HEK293 (cell line): Measurements from ENCODE around the gene RPS21.

ENCODE experiments used
- CTCF ChIA-PET: fragments of 350-600 bp; formaldehyde crosslinking; extraction: SDS; loops from one replicate; lab custom pipeline; 2021; ENCODE audit warnings: antibody characterized with exemption; lab: Yijun Ruan, JAX
- POLR2A ChIA-PET: fragments of 300-600 bp; formaldehyde crosslinking; extraction: SDS; loops from one replicate; lab custom pipeline; 2020; ENCODE audit warnings: antibody characterized with exemption, inconsistent platforms; lab: Yijun Ruan, JAX
- H3K27ac ChIP-seq: fragments of 200-500 bp; sonication (Bioruptor generic); 2 replicates; pipeline ENCODE4 v1.5.1; 2014; ENCODE audit warnings: low read depth, low read length, control low read depth, inconsistent platforms; ENCODE audit errors: extremely low read depth
- H3K36me3 ChIP-seq, 2 experiments: fragments of 200-500 bp in 1 of 2; sonication (Bioruptor generic) in 1 of 2; 1 replicate in 1 of 2; 2 replicates in 1 of 2; pipeline ENCODE4 v1.5.1; 2014 to 2017; ENCODE audit warnings: inconsistent platforms in 2 of 2, low read length in 2 of 2; ENCODE audit not compliant: control insufficient read depth in 2 of 2, insufficient read depth in 1 of 2
- H3K4me1 ChIP-seq: fragments of 200-500 bp; sonication (Bioruptor generic); 2 replicates; pipeline ENCODE4 v1.5.1; 2014; ENCODE audit warnings: mild to moderate bottlenecking, low read length, inconsistent platforms; ENCODE audit not compliant: control insufficient read depth, insufficient read depth
- H3K4me3 ChIP-seq: 2 replicates; pipeline ENCODE4 v1.5.1; 2011; ENCODE audit warnings: low read depth, mild to moderate bottlenecking, control low read depth, low read length, moderate library complexity
- H3K9me3 ChIP-seq: fragments of 200-500 bp; sonication (Bioruptor generic); 2 replicates; pipeline ENCODE4 v1.5.1; 2014; ENCODE audit warnings: low read depth, low read length, inconsistent platforms; ENCODE audit not compliant: control insufficient read depth, insufficient read depth
- EGR2 ChIP-seq: fragments of 450-650 bp; formaldehyde crosslinking; IDR thresholded peaks from 2 replicates; pipeline ENCODE4 v1.5.1; 2016; ENCODE audit warnings: low read depth, missing biosample characterization, missing genetic modification characterization
- IKZF3 ChIP-seq: fragments of 450-650 bp; IDR thresholded peaks from 2 replicates; pipeline ENCODE4 v1.5.0; 2018; ENCODE audit warnings: missing biosample characterization, mild to moderate bottlenecking, missing genetic modification characterization, moderate library complexity
- KLF10 ChIP-seq: fragments of 450-650 bp; IDR thresholded peaks from 2 replicates; pipeline ENCODE4 v1.5.1; 2018; ENCODE audit warnings: missing biosample characterization, mild to moderate bottlenecking, missing genetic modification characterization
- OVOL3 ChIP-seq: fragments of 450-650 bp; formaldehyde crosslinking; IDR thresholded peaks from 2 replicates; pipeline ENCODE4 v1.5.1; 2016; ENCODE audit warnings: missing biosample characterization, missing genetic modification characterization
- PRDM1 ChIP-seq: fragments of 450-650 bp; formaldehyde crosslinking; IDR thresholded peaks from 2 replicates; pipeline ENCODE4; 2016; ENCODE audit warnings: missing biosample characterization, missing genetic modification characterization
- ZFHX2 ChIP-seq: fragments of 450-650 bp; formaldehyde crosslinking; conservative IDR thresholded peaks from 2 replicates; pipeline ENCODE4 v1.5.1; 2016; ENCODE audit warnings: missing biosample characterization, missing genetic modification characterization
- ZFP69B ChIP-seq: fragments of 450-650 bp; formaldehyde crosslinking; IDR thresholded peaks from 2 replicates; pipeline ENCODE4 v1.5.1; 2016; ENCODE audit warnings: missing biosample characterization, missing genetic modification characterization
- ZNF23 ChIP-seq: fragments of 450-650 bp; formaldehyde crosslinking; IDR thresholded peaks from 2 replicates; pipeline ENCODE4 v1.5.1; 2016; ENCODE audit warnings: missing biosample characterization, missing genetic modification characterization, borderline replicate concordance
- ZNF274 ChIP-seq, 2 experiments: fragments of 200-500 bp in 1 of 2; fragments of 450-650 bp in 1 of 2; sonication (Bioruptor generic) in 1 of 2; formaldehyde crosslinking in 1 of 2; IDR thresholded peaks; 2 replicates each; pipeline versions ENCODE4 v1.5.1 to v1.6.1; 2014 to 2016; ENCODE audit warnings: borderline replicate concordance in 1 of 2, inconsistent platforms in 1 of 2, low read length in 1 of 2, missing biosample characterization in 1 of 2, missing genetic modification characterization in 1 of 2
- ZNF391 ChIP-seq: fragments of 450-650 bp; formaldehyde crosslinking; IDR thresholded peaks from 2 replicates; pipeline ENCODE4 v1.5.1; 2016; ENCODE audit warnings: low read depth, missing biosample characterization, missing genetic modification characterization, borderline replicate concordance
- ZNF433 ChIP-seq: fragments of 450-650 bp; formaldehyde crosslinking; IDR thresholded peaks from 2 replicates; pipeline ENCODE4 v1.5.1; 2016; ENCODE audit warnings: missing biosample characterization, missing genetic modification characterization, low read depth
- ZNF514 ChIP-seq: fragments of 450-650 bp; formaldehyde crosslinking; IDR thresholded peaks from 2 replicates; pipeline ENCODE4 v1.5.1; 2016; ENCODE audit warnings: missing biosample characterization, missing genetic modification characterization
- ZNF529 ChIP-seq: fragments of 450-650 bp; formaldehyde crosslinking; IDR thresholded peaks from 2 replicates; pipeline ENCODE4 v1.5.1; 2017; ENCODE audit warnings: missing genetic modification characterization, missing biosample characterization; ENCODE audit not compliant: insufficient replicate concordance
- ZNF596 ChIP-seq: fragments of 450-650 bp; IDR thresholded peaks from 2 replicates; pipeline ENCODE4 v1.5.0; 2018; ENCODE audit warnings: missing biosample characterization, mild to moderate bottlenecking, missing genetic modification characterization, moderate library complexity
- TF ChIP-seq, protein P1 (sequence below): fragments of 450-650 bp; formaldehyde crosslinking; IDR thresholded peaks from 2 replicates; pipeline ENCODE4 v1.5.1; 2016; ENCODE audit warnings: missing biosample characterization, missing genetic modification characterization
- TF ChIP-seq, protein P2 (sequence below): fragments of 450-650 bp; formaldehyde crosslinking; IDR thresholded peaks from 2 replicates; pipeline ENCODE4 v1.5.1; 2016; ENCODE audit warnings: missing biosample characterization, missing genetic modification characterization, low read depth
- TF ChIP-seq, protein P3 (sequence below): fragments of 450-650 bp; formaldehyde crosslinking; IDR thresholded peaks from 2 replicates; pipeline ENCODE4 v1.5.1; 2016; ENCODE audit warnings: missing biosample characterization, missing genetic modification characterization, borderline replicate concordance

Gene RPS21

DNA sequence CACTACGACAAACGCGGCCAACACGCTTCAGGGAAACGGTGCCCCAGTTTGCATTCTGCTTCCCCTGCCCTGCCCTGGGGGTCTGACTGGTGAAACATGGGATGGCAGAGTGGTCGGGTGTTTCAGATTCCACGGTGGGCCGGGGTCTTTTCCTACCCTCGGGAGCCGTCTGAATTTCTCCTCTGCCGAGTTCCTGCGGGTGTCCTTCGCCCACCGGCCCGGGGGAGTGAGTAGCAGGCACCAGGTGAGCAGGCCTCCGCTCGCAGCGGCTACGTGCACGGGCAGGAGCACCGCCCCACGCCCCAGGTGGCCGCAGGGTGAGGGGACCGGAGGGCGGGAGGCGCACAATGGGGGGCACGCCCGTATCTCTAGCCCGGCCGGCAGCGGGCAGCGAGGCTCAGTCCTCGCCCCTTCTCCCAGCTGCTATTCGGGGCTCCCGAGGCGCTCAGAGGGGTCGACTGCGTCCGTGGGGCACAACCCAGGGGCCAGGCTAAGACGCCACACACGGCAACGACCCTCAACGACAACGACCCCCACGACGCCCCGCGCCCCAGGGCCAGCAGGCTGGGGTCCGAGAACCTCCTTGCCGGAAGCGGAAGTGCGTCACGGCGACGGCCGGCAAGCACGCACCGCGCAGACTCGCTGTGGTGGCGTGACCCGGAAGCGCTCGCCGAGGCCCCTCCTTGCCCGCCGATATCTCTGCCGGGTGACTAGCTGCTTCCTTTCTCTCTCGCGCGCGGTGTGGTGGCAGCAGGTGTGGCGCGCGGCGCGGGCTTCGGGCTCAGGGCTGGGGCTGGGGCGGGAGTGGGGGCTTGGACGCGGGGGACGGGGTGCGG, at the start of gene RPS21 (continued):
- TF ChIP-seq, protein P1, sequence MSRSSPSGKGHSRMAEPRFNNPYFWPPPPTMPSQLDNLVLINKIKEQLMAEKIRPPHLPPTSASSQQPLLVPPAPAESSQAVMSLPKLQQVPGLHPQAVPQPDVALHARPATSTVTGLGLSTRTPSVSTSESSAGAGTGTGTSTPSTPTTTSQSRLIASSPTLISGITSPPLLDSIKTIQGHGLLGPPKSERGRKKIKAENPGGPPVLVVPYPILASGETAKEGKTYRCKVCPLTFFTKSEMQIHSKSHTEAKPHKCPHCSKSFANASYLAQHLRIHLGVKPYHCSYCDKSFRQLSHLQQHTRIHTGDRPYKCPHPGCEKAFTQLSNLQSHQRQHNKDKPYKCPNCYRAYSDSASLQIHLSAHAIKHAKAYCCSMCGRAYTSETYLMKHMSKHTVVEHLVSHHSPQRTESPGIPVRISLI (tag by site-specific recombination): no peak
- TF ChIP-seq ZNF274 (IDR thresholded peaks at IDR 0.05; ENCODE audit: low read length) (no peak), ZNF274 (tag by site-specific recombination; IDR thresholded peaks at IDR 0.05; ENCODE audit: borderline replicate concordance) (no peak), OVOL3 (tag by site-specific recombination) (no peak), ZNF391 (no peak), ZNF433 (tag by site-specific recombination) (no peak), ZNF23 (tag by site-specific recombination) (no peak), ZNF514 (tag by site-specific recombination) (no peak), PRDM1 (no peak), ZNF596 (tag by site-specific recombination) (no peak), ZFP69B (tag by site-specific recombination) (no peak)
- TF ChIP-seq, protein P2, sequence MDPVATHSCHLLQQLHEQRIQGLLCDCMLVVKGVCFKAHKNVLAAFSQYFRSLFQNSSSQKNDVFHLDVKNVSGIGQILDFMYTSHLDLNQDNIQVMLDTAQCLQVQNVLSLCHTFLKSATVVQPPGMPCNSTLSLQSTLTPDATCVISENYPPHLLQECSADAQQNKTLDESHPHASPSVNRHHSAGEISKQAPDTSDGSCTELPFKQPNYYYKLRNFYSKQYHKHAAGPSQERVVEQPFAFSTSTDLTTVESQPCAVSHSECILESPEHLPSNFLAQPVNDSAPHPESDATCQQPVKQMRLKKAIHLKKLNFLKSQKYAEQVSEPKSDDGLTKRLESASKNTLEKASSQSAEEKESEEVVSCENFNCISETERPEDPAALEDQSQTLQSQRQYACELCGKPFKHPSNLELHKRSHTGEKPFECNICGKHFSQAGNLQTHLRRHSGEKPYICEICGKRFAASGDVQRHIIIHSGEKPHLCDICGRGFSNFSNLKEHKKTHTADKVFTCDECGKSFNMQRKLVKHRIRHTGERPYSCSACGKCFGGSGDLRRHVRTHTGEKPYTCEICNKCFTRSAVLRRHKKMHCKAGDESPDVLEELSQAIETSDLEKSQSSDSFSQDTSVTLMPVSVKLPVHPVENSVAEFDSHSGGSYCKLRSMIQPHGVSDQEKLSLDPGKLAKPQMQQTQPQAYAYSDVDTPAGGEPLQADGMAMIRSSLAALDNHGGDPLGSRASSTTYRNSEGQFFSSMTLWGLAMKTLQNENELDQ: no peak
- TF ChIP-seq, protein P3, sequence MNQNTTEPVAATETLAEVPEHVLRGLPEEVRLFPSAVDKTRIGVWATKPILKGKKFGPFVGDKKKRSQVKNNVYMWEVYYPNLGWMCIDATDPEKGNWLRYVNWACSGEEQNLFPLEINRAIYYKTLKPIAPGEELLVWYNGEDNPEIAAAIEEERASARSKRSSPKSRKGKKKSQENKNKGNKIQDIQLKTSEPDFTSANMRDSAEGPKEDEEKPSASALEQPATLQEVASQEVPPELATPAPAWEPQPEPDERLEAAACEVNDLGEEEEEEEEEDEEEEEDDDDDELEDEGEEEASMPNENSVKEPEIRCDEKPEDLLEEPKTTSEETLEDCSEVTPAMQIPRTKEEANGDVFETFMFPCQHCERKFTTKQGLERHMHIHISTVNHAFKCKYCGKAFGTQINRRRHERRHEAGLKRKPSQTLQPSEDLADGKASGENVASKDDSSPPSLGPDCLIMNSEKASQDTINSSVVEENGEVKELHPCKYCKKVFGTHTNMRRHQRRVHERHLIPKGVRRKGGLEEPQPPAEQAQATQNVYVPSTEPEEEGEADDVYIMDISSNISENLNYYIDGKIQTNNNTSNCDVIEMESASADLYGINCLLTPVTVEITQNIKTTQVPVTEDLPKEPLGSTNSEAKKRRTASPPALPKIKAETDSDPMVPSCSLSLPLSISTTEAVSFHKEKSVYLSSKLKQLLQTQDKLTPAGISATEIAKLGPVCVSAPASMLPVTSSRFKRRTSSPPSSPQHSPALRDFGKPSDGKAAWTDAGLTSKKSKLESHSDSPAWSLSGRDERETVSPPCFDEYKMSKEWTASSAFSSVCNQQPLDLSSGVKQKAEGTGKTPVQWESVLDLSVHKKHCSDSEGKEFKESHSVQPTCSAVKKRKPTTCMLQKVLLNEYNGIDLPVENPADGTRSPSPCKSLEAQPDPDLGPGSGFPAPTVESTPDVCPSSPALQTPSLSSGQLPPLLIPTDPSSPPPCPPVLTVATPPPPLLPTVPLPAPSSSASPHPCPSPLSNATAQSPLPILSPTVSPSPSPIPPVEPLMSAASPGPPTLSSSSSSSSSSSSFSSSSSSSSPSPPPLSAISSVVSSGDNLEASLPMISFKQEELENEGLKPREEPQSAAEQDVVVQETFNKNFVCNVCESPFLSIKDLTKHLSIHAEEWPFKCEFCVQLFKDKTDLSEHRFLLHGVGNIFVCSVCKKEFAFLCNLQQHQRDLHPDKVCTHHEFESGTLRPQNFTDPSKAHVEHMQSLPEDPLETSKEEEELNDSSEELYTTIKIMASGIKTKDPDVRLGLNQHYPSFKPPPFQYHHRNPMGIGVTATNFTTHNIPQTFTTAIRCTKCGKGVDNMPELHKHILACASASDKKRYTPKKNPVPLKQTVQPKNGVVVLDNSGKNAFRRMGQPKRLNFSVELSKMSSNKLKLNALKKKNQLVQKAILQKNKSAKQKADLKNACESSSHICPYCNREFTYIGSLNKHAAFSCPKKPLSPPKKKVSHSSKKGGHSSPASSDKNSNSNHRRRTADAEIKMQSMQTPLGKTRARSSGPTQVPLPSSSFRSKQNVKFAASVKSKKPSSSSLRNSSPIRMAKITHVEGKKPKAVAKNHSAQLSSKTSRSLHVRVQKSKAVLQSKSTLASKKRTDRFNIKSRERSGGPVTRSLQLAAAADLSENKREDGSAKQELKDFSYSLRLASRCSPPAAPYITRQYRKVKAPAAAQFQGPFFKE (tag by site-specific recombination): peak; percentile 62; the same call in 1 of the 2 replicates

DNA sequence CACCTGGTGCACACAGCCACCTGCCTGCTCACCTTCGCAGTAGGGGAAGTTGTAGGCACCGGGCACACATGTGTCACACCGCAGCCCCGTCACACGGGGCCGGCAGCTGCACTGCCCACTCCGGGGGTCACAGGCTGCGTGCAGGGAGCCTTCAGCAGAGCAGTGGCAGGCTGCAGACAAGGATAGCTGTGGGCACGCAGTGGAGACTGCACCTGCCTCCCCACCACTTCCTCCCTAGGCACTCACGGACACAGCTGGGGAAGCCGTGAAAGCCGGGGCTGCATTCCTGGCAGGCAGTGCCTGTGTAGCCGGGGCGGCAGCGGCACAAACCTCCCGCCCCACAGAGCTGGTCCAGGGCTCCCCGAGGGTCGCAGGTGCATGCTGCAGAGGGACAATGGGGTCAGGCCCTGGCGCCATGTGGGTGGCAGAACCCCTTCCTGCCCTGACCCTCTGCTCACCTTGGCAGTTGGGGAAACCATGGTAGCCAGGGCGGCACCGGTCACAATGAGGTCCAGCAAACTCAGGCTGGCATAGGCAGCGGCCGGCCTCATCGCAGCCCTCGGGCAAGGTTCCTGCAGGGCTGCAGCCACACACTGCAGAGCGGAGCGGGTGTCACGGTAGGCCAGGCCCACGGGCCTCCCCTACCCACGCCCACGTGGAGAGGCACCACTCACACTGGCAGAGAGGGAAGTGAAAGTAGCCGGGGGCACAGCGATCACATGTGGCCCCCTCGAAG, 49.2 kb upstream of the RPS21 start:
- Histone ChIP-seq H3K36me3 (peaks cover 0 to 63% of the 10 kb centered on the region in 2 experiments; a peak in 2 of 3 replicates), H3K4me3 (no peak overlapping the region), H3K27ac (no peak overlapping the region), H3K9me3 (no peaks in the 10 kb centered on the region), H3K4me1 (no peaks in the 10 kb centered on the region)
- CTCF ChIA-PET: no interaction called here
- POLR2A ChIA-PET: no interaction called here
- no peak for TF ChIP-seq IKZF3 (tag by site-specific recombination)
- TF ChIP-seq ZFHX2: peak; percentile 25
- TF ChIP-seq EGR2 (tag by site-specific recombination): peak; percentile 18; the same call in 1 of the 2 replicates
- TF ChIP-seq KLF10 (tag by site-specific recombination): no peak
- no peak for TF ChIP-seq ZNF529 (tag by site-specific recombination)
